Stimulated activated CD4-positive, alpha-beta T cell treated with anti-CD3 and anti-CD28 coated beads, Interleukin-12 subunit alpha, Interleukin-12 subunit beta, amount 100 ng/mL, for 24 hours (primary cell): ENCODE results near the gene GSTT2B.
A peak's percentile ranks its signal among the peaks of the same experiment; 100 is the strongest.
"Not testable (repeated sequence)": the region's sequence is repeated elsewhere in the genome, so short reads cannot be mapped to it uniquely, and the experiment has no call there.

Source experiments
- DNase-seq, 2 experiments: peaks; one replicate each; pipeline ENCODE4 v3.0.0-alpha.2; 2020; ENCODE audit warnings: low read depth in 2 of 2

GSTT2B gene

DNA sequence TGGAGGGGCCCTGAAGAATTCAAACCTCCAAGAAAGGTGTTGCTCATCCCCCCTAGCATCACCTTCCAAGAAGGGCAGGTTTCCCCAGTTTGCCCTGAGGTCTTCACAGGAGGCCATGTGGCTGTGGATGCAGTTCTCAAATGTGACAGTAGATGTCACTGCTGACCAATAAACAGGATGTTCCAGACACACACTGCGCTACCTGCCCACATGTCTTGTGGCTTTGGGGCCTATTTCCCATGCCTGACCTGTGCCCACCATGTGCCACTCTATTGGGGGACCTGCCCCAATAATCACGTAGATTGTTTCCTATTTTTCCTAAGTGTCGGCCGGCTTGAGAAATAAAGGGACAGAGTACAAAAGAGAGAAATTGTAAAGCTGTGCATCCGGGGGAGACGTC, 23.4 kb upstream of the GSTT2B start:
- DNase-seq, result no peak

GRCh38 chr22:23980567-23980966, 19.6 kb upstream of the GSTT2B start:
- not testable (repeated sequence) for DNase-seq

DNA sequence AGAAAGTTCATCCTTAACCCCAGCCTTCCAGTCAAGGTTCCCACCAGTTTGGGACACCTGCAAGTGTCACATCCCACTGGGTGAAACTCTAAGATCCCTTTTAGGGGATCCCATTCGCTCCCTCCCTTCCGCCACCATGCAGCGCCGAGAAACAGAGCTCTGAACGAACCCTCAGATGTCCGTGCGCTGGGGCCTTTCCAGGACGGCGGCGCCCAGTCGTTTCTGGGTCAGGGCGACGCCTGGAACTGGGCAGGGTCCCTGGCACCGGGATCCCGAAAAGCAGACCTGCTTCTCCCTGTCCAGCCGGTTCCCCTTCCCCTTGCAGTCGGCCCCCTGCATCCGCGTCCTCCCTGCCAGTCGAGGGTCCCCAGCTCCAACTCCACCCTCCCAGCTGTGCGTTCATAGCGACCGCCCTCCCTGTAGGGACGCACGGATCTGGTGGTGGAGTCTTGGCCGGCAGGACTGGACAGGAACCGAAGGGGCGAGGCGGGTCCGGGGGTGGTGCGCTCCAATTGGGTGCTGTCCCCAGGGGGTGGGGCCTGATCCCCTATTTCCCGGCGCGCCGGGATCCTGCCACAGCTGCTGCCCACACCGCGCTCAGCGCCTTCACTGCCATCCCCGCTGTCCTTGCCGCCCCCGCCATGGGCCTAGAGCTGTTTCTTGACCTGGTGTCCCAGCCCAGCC, 18.7 kb upstream of the GSTT2B start, which contains the start of gene GSTT2:
Gene GSTT2 (plus strand): TSS at position 578 of the 684 bp plus-strand sequence.
- DNase-seq, result not testable (repeated sequence)

DNA sequence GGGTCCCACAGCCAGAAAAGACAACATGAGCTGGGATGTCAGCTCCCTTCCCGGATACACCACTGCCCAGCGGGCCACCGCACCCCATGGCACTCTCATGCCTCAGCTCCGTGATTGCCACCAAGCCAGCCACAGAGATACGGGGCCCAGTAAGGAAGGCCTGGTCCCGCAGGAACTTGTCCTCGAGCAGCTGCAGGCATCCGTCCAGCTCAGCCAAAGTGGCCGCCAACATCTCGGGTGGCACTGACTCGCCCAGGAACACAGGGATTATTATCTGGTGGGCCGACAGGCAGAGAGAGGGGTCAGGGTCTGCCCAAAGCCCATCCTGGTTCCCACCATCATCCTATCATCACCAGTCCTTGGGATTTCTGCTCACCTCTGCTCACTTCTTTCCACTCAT, 16.3 kb upstream of the GSTT2B start:
- not testable (repeated sequence) for DNase-seq

- not testable (repeated sequence) for DNase-seq
These were observed 13.9 kb upstream of the GSTT2B start for GRCh38 chr22:23974836-23975352.

GRCh38 chr22:23974345-23974744, 13.3 kb upstream of the GSTT2B start, which contains the start of gene DDT:
Gene DDT, minus strand, starts transcription at chr22:23974441. Its CDS starts 27 bp downstream, at chr22:23974414.
- not testable (repeated sequence) for DNase-seq

- not testable (repeated sequence) for DNase-seq
These were observed 10.9 kb upstream of the GSTT2B start for GRCh38 chr22:23971927-23972326.

- no peak for DNase-seq
These were observed 10.0 kb upstream of the GSTT2B start for GRCh38 chr22:23970816-23971486.

GRCh38 chr22:23970201-23970641, 9.2 kb upstream of the GSTT2B start:
- no peak for DNase-seq

DNA sequence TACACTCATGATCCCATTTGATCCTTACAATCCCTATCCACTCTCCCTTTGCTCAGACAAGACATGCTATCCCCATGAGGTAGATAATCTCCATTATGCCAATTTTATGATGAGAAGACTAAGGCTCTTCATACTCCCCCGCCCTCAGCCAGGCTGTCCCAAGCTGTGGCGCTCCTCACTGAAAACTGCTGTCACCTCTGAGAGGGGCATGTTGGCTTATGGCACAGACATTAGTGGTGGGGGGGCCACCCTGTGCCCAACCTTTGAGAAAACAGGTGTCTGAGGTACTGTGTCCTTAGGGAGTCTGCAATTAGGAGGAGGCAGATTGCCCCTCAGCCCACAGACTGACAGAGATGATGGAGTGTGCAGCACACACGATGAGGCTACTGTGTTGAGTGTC, 8.1 kb upstream of the GSTT2B start:
- DNase-seq, result no peak

DNA sequence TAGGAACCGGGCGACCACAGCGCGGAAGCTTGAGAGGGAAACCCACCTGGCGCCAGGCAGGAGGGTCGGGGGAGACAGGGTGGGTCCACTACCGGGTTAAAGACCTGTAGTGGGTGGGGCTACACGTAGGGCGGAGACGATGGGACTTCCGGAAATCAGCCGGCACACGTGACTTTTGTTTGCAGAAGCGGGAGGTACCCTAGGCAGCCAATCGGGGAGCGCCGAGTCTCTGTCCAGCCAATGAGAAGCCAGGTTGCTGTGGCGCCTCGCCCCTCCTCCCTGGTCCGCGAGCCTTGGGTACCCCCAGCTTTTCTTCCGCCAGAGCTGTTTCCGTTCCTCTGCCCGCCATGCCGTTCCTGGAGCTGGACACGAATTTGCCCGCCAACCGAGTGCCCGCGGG, 5.6 kb upstream of the GSTT2B start, which contains the start of gene DDTL:
Gene DDTL (plus strand): TSS at position 321 of the 400 bp plus-strand sequence. CDS start 27 bp downstream, at position 348.
- not testable (repeated sequence) for DNase-seq

GRCh38 chr22:23966094-23966493, 5.1 kb upstream of the GSTT2B start:
- not testable (repeated sequence) for DNase-seq

GRCh38 chr22:23956301-23956900, 4.6 kb downstream of the GSTT2B start:
- DNase-seq, result peak; percentile 64 to 78

DNA sequence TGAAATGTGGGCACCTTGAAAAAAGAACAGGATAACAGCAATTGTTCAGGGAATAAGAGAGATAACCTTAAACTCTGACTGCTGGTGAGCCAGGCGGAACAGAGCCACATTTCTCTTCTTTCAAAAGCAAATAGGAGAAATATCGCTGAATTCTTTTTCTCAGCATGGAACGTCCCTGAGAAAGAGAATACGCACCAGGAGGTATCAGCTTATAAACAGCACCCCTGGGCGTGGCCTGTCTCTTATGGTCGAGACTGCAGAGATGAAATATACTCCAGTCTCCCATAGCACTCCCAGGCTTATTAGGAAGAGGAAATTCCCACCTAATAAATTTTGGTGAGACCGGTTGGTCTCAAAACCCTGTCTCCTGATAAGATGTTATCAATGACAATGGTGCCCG, 5.1 kb downstream of the GSTT2B start:
- not testable (repeated sequence) for DNase-seq

GRCh38 chr22:23954991-23955305, 6.0 kb downstream of the GSTT2B start:
- DNase-seq, result not testable (repeated sequence)

GRCh38 chr22:23954193-23954990, 6.6 kb downstream of the GSTT2B start:
- DNase-seq, result not testable (repeated sequence)

GRCh38 chr22:23953485-23953884, 7.5 kb downstream of the GSTT2B start:
- DNase-seq, result not testable (repeated sequence)

DNA sequence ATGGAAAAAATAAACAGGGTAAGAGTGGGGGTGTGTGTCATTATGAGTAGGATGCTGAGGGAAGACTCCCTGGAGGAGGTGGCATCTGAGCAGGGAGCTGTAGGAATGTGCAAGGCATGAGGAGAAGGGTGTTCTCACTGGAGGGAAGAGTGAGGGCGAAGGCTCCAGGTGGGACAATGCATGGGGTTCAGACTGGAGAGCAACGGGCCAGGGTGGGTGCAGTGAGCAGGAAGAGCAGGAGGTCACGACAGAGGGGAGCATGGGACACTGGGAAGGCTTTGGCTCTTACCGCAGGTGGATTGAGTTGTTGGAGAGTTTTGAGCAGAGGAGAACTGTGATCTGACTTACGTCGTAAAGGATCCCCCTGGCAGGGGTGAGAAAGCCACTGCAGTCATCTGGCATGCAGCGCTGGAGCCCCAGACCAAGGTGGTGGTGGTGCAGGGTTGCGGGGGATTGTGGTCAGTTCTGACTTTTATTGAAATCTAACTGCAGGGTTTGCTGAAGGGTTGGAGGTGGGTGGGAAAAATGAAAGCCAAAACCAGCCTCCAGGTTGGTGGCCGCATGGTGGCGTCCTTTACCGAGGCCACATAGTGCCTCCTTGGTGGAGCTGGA, 8.1 kb downstream of the GSTT2B start:
- not testable (repeated sequence) for DNase-seq

DNA sequence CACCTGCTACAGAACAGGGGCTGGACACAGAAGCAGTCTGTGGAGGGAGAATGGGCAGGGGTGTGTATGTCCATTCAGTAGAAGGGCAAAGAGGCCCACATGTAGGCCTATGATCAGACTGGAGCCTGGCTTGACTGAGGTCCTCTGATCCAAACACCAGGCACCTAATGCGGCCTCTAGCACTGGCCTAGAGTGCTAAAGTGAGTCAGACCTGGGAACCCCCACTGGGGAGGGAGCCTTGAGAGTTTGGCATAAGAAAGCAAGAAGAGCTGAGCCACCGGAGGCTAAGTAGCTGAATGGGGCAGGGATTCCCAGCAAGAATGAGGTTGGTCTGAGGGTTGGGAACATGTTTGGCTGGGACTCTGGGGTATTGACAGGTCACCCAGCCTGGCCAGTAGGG, 9.6 kb downstream of the GSTT2B start:
- not testable (repeated sequence) for DNase-seq

DNA sequence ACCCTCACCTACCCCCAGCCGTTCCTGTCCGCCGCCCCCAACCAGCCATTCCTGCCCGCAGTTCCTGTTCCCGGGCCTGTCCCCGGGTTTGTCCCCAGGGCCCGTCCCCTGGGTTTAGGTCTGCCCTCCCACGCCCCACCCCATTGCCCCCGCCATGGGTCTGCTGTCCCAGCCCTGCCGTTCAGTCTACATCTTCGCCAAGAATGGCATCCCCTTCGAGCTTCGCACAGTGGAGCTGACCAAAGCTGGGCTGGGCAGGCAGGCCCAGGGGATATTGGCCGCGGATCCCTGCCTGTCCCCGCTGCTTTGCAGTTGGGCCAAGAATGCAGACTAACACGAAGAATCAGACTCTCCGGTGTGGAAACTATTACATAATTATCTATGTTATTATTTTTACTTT, 11.2 kb downstream of the GSTT2B start:
- DNase-seq, result not testable (repeated sequence)

- not testable (repeated sequence) for DNase-seq
These were observed 13.6 kb downstream of the GSTT2B start for GRCh38 chr22:23947391-23947790.
